ENCODE data around the gene SCNN1B. TPM values are rescaled to one million over a fixed set of nuclear protein-coding genes. Genes with fewer than 3 reads are reported as not detected.
"Not testable (repeated sequence)": the region's sequence is repeated elsewhere in the genome, so short reads cannot be mapped to it uniquely, and the experiment has no call there.

The SCNN1B gene
- polyA plus RNA-seq, 1 experiment, result not detected

DNA sequence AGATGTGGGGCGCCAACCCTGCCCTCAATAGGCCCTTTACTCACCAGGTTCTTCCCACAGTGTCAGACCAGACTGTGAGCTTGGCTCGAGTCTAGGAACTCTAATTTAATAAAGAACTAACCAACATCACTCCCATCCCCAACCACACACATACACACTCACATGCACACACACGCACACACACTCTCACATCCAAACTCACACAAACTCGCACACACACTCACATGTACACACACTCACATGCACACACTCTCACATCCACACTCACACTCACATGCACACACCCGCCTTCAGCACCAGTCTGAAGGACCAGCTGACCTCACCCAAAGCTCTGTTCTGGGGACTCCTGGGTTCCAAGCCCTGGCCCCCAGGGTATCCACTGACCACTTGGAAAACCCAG, 87.1 kb downstream of the SCNN1B start:
- TF ChIP-seq, protein P1, sequence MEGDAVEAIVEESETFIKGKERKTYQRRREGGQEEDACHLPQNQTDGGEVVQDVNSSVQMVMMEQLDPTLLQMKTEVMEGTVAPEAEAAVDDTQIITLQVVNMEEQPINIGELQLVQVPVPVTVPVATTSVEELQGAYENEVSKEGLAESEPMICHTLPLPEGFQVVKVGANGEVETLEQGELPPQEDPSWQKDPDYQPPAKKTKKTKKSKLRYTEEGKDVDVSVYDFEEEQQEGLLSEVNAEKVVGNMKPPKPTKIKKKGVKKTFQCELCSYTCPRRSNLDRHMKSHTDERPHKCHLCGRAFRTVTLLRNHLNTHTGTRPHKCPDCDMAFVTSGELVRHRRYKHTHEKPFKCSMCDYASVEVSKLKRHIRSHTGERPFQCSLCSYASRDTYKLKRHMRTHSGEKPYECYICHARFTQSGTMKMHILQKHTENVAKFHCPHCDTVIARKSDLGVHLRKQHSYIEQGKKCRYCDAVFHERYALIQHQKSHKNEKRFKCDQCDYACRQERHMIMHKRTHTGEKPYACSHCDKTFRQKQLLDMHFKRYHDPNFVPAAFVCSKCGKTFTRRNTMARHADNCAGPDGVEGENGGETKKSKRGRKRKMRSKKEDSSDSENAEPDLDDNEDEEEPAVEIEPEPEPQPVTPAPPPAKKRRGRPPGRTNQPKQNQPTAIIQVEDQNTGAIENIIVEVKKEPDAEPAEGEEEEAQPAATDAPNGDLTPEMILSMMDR (IDR thresholded peaks at IDR 0.05; ENCODE audit: insufficient read depth, low read depth, low read length), result no peak
- ChIA-PET CTCF (interaction anchor here (1.5 kb wide), 1 partner anchor 15 kb away, joined by 4 read pairs; no protein-coding TSS in a partner anchor), POLR2A (no interaction called here)
- DNase-seq (ENCODE audit: low read depth), result no peak
- Histone ChIP-seq H3K36me3 (ENCODE audit: control insufficient read depth, insufficient read depth, low read length) (peaks cover 16% of the 10 kb centered on the region), H3K27me3 (ENCODE audit: control insufficient read depth, insufficient read depth, low read length) (no peaks in the 10 kb centered on the region), H3K4me3 (ENCODE audit: low read depth, low read length) (no peak overlapping the region)

DNA sequence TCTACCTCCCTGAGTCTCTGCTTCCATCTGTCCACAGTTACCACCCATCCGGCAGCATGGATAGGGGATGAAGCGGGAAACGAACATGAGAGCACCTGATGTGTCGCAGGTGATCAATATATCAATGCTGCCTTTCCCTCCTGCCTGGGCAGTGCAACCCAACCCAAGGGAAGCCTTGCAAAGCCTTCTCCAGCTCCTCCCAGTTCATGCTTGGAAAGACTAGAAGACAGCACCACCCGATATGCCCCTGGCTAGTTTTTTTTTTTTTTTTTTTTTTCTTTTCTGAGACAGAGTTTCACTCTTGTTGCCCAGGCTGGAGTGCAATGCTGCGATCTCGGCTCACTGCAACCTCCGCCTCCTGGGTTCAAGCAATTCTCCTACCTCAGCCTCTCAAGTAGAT, 87.8 kb downstream of the SCNN1B start:
- H3K4me3 ChIP-seq (ENCODE audit: low read depth, low read length); H3K27me3 ChIP-seq (ENCODE audit: control insufficient read depth, insufficient read depth, low read length); POLR2A ChIA-PET; DNase-seq (ENCODE audit: low read depth): not testable (repeated sequence)
- peaks cover 16% of the 10 kb centered on the region for H3K36me3 ChIP-seq (ENCODE audit: control insufficient read depth, insufficient read depth, low read length)
- CTCF ChIA-PET, result interaction anchor here (1.2 to 2.9 kb wide), 2 partner anchors 46 to 207 kb away, joined by 3 to 22 read pairs; no protein-coding TSS in a partner anchor

DNA sequence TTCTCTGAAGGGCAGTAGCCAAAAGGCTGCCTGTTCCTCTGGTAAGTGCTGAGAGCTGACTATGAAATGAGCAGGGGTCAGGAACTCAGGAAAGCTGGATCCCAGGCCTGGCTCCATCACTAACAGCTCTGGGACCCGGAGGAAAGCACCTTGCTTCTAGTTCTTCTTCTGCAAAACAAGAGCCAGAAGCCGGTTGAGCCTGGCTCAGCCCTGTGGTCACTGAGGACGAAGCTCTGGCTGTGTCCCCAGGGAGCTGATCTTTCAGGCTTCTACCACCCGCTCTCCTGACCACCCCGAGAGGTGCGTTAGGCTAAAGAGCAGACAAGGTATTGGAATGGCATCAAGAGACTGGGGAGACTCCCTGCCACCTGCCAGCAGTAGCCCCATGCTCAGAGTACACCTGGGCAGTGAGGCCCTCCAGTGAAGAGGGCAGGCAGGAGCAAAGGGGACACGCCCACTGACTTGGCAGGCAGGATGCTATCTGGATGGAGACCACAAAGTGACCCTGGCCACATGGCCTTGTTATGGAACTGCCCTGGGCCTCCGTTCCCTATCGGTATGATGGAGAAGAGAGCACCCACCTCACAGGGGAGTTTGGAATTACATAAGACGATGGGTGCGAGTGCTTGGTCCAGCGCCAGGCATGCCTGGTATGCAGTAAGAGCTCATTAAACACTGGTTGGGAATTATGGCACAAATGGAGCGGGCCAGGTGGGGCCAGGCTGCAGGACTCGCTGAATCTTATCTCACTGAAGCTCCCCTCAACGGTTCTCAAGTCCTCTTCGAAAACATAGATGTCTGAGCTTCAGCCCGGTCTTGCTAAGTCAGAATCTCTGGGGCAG, 89.5 kb downstream of the SCNN1B start:
- TF ChIP-seq, protein P1 (IDR thresholded peaks at IDR 0.05; ENCODE audit: insufficient read depth, low read depth, low read length), result no peak
- ChIA-PET POLR2A (no interaction called here), CTCF (interaction anchor here (0.9 to 2.9 kb wide), 7 partner anchors 8 to 210 kb away, joined by 3 to 22 read pairs (median 4); no protein-coding TSS in a partner anchor)
- H3K36me3 ChIP-seq (ENCODE audit: control insufficient read depth, insufficient read depth, low read length), result peaks cover 21% of the 10 kb centered on the region
- no peaks in the 10 kb centered on the region for H3K27me3 ChIP-seq (ENCODE audit: control insufficient read depth, insufficient read depth, low read length)
- no peak for DNase-seq (ENCODE audit: low read depth)
- no peak overlapping the region for H3K4me3 ChIP-seq (ENCODE audit: low read depth, low read length)

DNA sequence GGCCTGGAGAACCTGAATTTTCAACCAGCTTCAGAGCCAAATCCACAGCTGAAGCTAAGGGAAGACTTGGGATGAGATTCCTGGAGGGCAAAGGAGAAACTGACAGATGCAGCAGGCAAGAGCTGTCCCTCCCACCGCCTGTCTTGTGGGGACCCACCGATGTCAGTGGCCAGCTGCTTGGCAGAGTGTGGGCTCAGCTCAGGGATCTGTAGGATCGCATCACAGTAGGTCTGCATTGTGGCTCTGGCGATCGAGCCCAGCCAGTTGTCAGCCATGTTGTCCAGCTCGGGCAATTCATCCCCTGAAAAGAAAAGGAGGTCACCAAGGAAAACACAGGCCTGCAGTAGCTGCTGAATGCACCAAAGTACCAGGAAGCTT, 90.1 kb downstream of the SCNN1B start:
- DNase-seq (ENCODE audit: low read depth), result no peak
- Histone ChIP-seq H3K36me3 (ENCODE audit: control insufficient read depth, insufficient read depth, low read length) (peaks cover 21% of the 10 kb centered on the region), H3K4me3 (ENCODE audit: low read depth, low read length) (no peak overlapping the region), H3K27me3 (ENCODE audit: control insufficient read depth, insufficient read depth, low read length) (no peaks in the 10 kb centered on the region)
- TF ChIP-seq, protein P1 (IDR thresholded peaks at IDR 0.05; ENCODE audit: insufficient read depth, low read depth, low read length), result no peak
- ChIA-PET POLR2A (no interaction called here), CTCF (interaction anchor here (1.6 to 2.9 kb wide), 4 partner anchors 11 to 211 kb away, joined by 4 to 22 read pairs (median 6); no protein-coding TSS in a partner anchor)

DNA sequence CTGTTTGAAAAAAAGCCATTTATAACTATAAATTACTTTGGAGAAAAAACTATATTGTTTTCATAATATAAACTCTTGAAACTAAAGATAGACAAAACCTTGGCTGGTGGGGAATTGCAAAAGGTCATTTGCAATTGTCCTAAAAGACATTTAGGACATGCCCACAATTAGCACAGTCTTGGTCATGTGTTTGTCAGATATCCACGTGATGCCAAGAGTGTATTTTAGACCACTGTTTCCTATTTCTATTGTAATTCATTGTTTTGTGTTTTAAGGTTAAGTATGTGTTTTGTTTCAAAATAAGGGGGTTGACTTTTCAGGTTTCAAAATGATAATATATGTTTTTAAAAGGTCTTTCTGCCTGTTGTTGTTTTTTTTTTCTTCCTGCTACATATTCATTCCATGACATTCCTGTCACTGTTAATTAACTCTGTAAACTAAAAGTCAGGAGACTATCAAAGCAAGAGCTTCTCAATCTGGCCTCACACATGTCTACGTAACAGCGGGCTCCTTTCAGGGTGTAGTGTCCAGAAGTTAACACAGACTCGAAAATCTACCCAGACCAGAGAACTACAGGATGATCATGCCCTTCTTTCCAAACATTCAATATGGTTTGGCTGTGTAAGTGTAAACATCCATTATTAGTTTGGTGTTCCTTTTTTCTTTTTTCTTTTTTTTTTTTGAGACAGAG, 92.2 kb downstream of the SCNN1B start:
- CTCF ChIA-PET, result no interaction called here
- TF ChIP-seq, protein P1 (IDR thresholded peaks at IDR 0.05; ENCODE audit: insufficient read depth, low read depth, low read length), result no peak
- H3K27me3 ChIP-seq (ENCODE audit: control insufficient read depth, insufficient read depth, low read length), result no peaks in the 10 kb centered on the region
- H3K36me3 ChIP-seq (ENCODE audit: control insufficient read depth, insufficient read depth, low read length), result peaks cover 25% of the 10 kb centered on the region
- H3K4me3 ChIP-seq (ENCODE audit: low read depth, low read length), result no peak overlapping the region
- DNase-seq (ENCODE audit: low read depth), result no peak
- POLR2A ChIA-PET, result no interaction called here

All from BJ (cell line).